Heart left ventricle (tissue), 16 donors: Measurements from ENCODE around the gene MGP. TPM values are rescaled to one million over a fixed set of nuclear protein-coding genes. Genes with fewer than 3 reads are reported as not detected.

Experiments
- ATAC-seq, 4 donors: fragments of 200-7000 bp; cut with Tn5 transposase; one replicate each; pipeline ENCODE4 v1.9.1; 2020 to 2022; ENCODE audit warnings: moderate library complexity in 4 of 4, mild to moderate bottlenecking in 3 of 4, moderate number of reproducible peaks in 1 of 4
- DNase-seq, 5 donors: peaks; one replicate each; pipeline ENCODE4 v3.0.0-alpha.2; 2020
- H3K27ac ChIP-seq, 12 donors: fragments of 200-600 bp; sonication (generic) in 4 of 12; one replicate each; pipeline versions ENCODE4 v1.5.0 to v1.8.0; 2016 to 2022; ENCODE audit warnings: mild to moderate bottlenecking in 2 of 12
- H3K27me3 ChIP-seq, 9 donors: fragments of 200-600 bp; sonication (generic) in 2 of 9; one replicate each; pipeline versions ENCODE4 v1.5.1 to v1.8.0; 2016 to 2022; ENCODE audit warnings: mild to moderate bottlenecking in 3 of 9
- H3K36me3 ChIP-seq, 9 donors: fragments of 200-600 bp; sonication (generic) in 2 of 9; one replicate each; pipeline versions ENCODE4 v1.5.0 to v1.8.0; 2018 to 2022; ENCODE audit warnings: mild to moderate bottlenecking in 2 of 9
- H3K4me1 ChIP-seq, 12 donors: fragments of 200-600 bp; sonication (generic) in 4 of 12; one replicate each; pipeline versions ENCODE4 v1.5.0 to v1.8.0; 2016 to 2022; ENCODE audit warnings: mild to moderate bottlenecking in 3 of 12
- H3K4me3 ChIP-seq, 12 donors: fragments of 200-600 bp; sonication (generic) in 4 of 12; one replicate each; pipeline versions ENCODE4 v1.5.0 to v1.8.0; 2017 to 2022; ENCODE audit warnings: mild to moderate bottlenecking in 9 of 12, moderate library complexity in 4 of 12
- H3K9me3 ChIP-seq, 12 donors: fragments of 200-600 bp; sonication (generic) in 4 of 12; one replicate each; pipeline versions ENCODE4 v1.5.0 to v1.8.0; 2016 to 2022; ENCODE audit warnings: mild to moderate bottlenecking in 1 of 12
- POLR2A ChIP-seq, 2 donors: fragments of 450-650 bp; IDR thresholded peaks; one replicate each; pipeline ENCODE4 v1.6.1; 2017; ENCODE audit warnings: antibody characterized with exemption in 2 of 2, mild to moderate bottlenecking in 2 of 2, moderate library complexity in 2 of 2
- WGBS, 4 donors: extraction: QIAGEN DNeasy Blood & Tissue Kit in 2 of 4; methylation state at CpG; one replicate each; pipeline versions ENCODE4 v1.1.5 to v1.1.7; 2013 to 2018; 5-methylcytosine and 5-hydroxymethylcytosine counted together
- intact Hi-C, 10 donors: fragments of 100-400 bp; cut with DNase I; formaldehyde crosslinking; loops; one replicate each; pipeline versions ENCODE4 v1.11.1 to v1.14.2; 2022
- polyA plus RNA-seq, 2 donors: library from polyadenylated mRNA; stranded (reverse); fragments of 200-250 nt; gene quantifications; one replicate each; pipeline ENCODE4 v1.2.3, GENCODE V29; 2013
- total RNA-seq, 9 donors: library from RNA; depleted of rRNA in 2 of 9; stranded (reverse); fragments of >200 nt in 2 of 9; fragmentation: NEBNext Ultra II Directional in 3 of 9; extraction: Animal tissue kit (Norgen Biotek cat#: 25700) in 3 of 9; gene quantifications; one replicate each; pipeline versions ENCODE4 v1.1.0 to v1.2.4, GENCODE V29; 2016 to 2023
- TF ChIP-seq, protein P1 (sequence below), 12 donors: fragments of 200-600 bp; sonication (generic) in 4 of 12; IDR thresholded peaks; one replicate each; pipeline versions ENCODE4 v1.5.0 to v1.8.0; 2018 to 2022; ENCODE audit warnings: antibody characterized with exemption in 12 of 12, mild to moderate bottlenecking in 5 of 12
- donor health status: ischemic (EF 13 %, LVEDD 7.1; RV severe dilation, severe dysfunction).
- donor health status: healthy with polysubstance abuse.
- donor health status: DM: no; HTN: yes; CAD: no.
- donor health status: DM: no; HTN: no; CAD: no.
- donor health status: ischemic (EF 25% LVEDD 6.9; RV normal size, moderate dysfunction).
- donor health status: ischemic (EF 25% LVEDD 5.7; RV mildly dilated, moderate dysfunction).
- donor health status: healthy.
- donor health status: DM: yes; HTN: yes; CAD: no.
- donor health status: ischemic (EF 35%, LVEDD 5.7; RV mildly dilated, moderate dysfunction).
- donor health status: nonischemic (EF 11% LVEDD 7.7; RV severe dilation, severe dysfunction).
- donor health status: DM: yes; HTN: yes; CAD: no.
- donor health status: PGD.
- donor health status: ischemic (EF 29% LVEDD 5.4; RV normal size, mild dysfunction).
- donor health status: nonischemic (EF 23%, LVEDD 6.1; RV moderate dilation, normal function).

MGP gene
- total and polyA plus RNA-seq, 11 donors = 142 to 651 (median 255) TPM

DNA sequence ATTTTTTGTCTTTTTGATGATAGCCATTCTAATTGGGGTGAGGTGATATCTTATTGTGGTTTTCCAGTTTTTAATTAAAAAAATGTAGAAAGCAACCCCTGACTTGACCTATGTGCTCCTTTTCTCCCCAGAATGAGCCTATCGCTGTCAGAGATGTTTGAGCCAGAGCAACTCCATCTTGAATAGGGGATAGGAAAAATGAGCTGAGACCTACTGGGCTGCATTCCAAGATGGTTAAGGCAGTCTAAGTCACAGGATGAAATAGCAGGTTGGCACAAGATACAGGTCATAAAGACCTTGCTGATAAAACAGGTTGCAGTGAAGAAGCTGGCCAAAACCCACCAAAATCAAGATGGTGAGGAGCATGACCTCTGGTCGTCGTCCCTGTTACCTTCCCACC, 38.9 kb upstream of the MGP start:
- H3K27me3 ChIP-seq = no peaks in the 10 kb centered on the region
- 86 to 95% (median 92%) methylated on average over 3 of the region's 3 CpGs for WGBS, 4 donors
- TF ChIP-seq POLR2A (IDR thresholded peaks at IDR 0.05) = no peak
- TF ChIP-seq, protein P1, sequence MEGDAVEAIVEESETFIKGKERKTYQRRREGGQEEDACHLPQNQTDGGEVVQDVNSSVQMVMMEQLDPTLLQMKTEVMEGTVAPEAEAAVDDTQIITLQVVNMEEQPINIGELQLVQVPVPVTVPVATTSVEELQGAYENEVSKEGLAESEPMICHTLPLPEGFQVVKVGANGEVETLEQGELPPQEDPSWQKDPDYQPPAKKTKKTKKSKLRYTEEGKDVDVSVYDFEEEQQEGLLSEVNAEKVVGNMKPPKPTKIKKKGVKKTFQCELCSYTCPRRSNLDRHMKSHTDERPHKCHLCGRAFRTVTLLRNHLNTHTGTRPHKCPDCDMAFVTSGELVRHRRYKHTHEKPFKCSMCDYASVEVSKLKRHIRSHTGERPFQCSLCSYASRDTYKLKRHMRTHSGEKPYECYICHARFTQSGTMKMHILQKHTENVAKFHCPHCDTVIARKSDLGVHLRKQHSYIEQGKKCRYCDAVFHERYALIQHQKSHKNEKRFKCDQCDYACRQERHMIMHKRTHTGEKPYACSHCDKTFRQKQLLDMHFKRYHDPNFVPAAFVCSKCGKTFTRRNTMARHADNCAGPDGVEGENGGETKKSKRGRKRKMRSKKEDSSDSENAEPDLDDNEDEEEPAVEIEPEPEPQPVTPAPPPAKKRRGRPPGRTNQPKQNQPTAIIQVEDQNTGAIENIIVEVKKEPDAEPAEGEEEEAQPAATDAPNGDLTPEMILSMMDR (IDR thresholded peaks at IDR 0.05) = no peak
- ATAC-seq (no peak), DNase-seq (no peak)
- no peak overlapping the region for H3K27ac ChIP-seq
- peaks cover 0 to 13% (median 0%) of the 10 kb centered on the region in 12 donors for H3K4me1 ChIP-seq
- H3K4me3 ChIP-seq = no peak overlapping the region
- intact Hi-C loops = no loop called here
- H3K9me3 ChIP-seq = peaks cover 0 to 8% (median 0%) of the 10 kb centered on the region in 12 donors
- peaks cover 0 to 11% (median 0%) of the 10 kb centered on the region in 9 donors for H3K36me3 ChIP-seq

DNA sequence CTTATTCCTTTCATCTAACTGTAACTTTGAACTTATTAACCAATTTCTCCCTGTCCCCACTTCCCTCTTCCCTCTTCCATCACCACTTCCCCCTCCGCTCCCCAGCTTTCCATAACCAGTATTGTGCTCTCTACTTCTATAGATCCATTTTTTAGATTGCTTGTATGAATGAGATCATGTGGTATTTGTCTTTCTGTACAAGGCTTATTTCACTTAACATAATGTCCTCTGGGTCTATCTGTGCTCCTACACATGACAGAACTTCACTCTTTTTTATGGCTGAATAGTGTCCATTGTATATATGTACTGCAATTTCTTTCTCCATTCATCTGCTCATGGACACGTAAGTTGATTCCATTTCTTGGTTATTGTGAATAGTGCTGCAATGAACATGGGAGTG, 38.3 kb upstream of the MGP start:
- no peak for DNase-seq
- TF ChIP-seq POLR2A (IDR thresholded peaks at IDR 0.05) = no peak
- TF ChIP-seq, protein P1 (IDR thresholded peaks at IDR 0.05) = no peak
- peaks cover 0 to 7% (median 0%) of the 10 kb centered on the region in 12 donors for H3K4me1 ChIP-seq
- H3K27ac ChIP-seq = no peak overlapping the region
- no peak for ATAC-seq
- no peak overlapping the region for H3K4me3 ChIP-seq
- peaks cover 0 to 8% (median 0%) of the 10 kb centered on the region in 12 donors for H3K9me3 ChIP-seq
- intact Hi-C loops = no loop called here
- peaks cover 0 to 17% (median 0%) of the 10 kb centered on the region in 9 donors for H3K36me3 ChIP-seq
- H3K27me3 ChIP-seq = no peaks in the 10 kb centered on the region
- 90 to 97% (median 94%) methylated on average over 2 of the region's 2 CpGs for WGBS, 4 donors

DNA sequence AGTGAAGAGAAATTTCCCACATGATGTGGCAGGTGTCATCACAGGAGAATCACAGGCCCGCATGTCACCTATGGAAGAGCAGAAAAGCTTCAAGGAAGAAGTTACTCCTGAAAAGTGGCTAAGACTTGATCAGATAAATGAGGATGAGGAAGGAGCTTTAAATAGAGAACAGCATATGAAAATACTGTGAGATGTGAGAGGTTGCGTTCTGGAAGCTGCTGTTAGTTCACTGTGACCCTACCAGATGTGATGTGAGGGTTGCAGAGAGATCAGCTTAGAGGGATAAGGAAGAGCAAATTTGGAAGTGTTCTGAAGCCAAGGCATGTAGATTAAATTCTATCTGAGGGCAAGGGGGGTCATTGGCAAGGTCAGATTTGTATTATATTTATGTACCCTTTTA, 35.6 kb upstream of the MGP start:
- Histone ChIP-seq H3K4me3 (no peak overlapping the region), H3K36me3 (peaks cover 0 to 40% (median 0%) of the 10 kb centered on the region in 9 donors), H3K27ac (no peak overlapping the region), H3K27me3 (no peaks in the 10 kb centered on the region), H3K4me1 (peaks cover 0 to 7% (median 0%) of the 10 kb centered on the region in 12 donors), H3K9me3 (peaks cover 0 to 8% (median 0%) of the 10 kb centered on the region in 12 donors)
- TF ChIP-seq POLR2A (IDR thresholded peaks at IDR 0.05) = no peak
- TF ChIP-seq, protein P1 (IDR thresholded peaks at IDR 0.05) = no peak
- intact Hi-C loops = no loop called here
- WGBS, 4 donors = 90 to 97% (median 95%) methylated on average over 2 of the region's 2 CpGs
- no peak for DNase-seq
- ATAC-seq = no peak

DNA sequence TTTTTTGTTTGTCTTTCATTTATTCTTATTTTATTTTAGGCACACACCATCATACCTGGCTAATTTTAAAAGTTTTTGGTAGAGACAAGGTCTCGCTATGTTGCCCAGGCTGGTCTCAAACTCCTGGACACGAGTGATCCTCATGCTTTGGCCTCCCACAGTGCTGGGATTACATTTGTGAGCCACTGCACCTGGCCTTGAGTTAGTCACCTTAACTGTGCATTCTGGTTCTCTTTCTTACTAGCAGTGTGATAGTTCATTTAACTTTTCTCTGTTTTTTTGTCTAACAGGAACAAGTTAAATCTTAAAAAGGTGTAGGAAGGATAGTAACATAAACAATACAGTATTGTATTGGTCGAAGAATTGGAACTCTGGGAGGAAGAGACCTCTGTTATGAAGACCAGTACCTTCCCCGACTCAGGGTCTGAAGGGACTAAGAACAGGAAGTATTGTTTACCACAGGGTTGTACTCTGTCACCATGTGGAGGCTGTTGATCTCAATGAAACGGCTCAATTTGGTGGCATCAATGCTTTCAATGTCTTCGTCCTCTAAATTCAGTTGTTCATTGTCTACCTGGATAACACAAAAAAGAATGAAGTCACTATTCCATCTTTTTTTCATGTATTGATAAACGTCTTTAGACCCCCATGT, 34.9 kb upstream of the MGP start:
- ATAC-seq (no peak), DNase-seq (no peak)
- Histone ChIP-seq H3K9me3 (peaks cover 0 to 8% (median 0%) of the 10 kb centered on the region in 12 donors), H3K36me3 (peaks cover 0 to 44% (median 0%) of the 10 kb centered on the region in 9 donors), H3K4me1 (peaks cover 0 to 7% (median 0%) of the 10 kb centered on the region in 12 donors), H3K27me3 (no peaks in the 10 kb centered on the region), H3K4me3 (no peak overlapping the region), H3K27ac (no peak overlapping the region)
- TF ChIP-seq, protein P1 (IDR thresholded peaks at IDR 0.05) = no peak
- WGBS, 4 donors = 78 to 83% (median 80%) methylated on average over 7 of the region's 7 CpGs
- intact Hi-C loops = no loop called here
